GM18526 (cell line): ENCODE results near the gene ZNF862.

Experiments used
- POLR2A ChIP-seq: IDR thresholded peaks from 3 replicates; pipeline ENCODE4 v1.6.1; 2011; ENCODE audit not compliant: insufficient read length; ENCODE audit errors: extremely low read depth

ZNF862 gene

GRCh38 chr7:149884541-149884940 is 46.4 kb downstream of the ZNF862 start:
- TF ChIP-seq POLR2A: no peak

- no peak for TF ChIP-seq POLR2A
These were observed 47.2 kb downstream of the ZNF862 start for GRCh38 chr7:149885191-149886017.

- TF ChIP-seq POLR2A: no peak
These were observed 47.8 kb downstream of the ZNF862 start for GRCh38 chr7:149886018-149886415.

- TF ChIP-seq POLR2A: no peak
These were observed 49.1 kb downstream of the ZNF862 start for GRCh38 chr7:149887311-149887710.
